ENCODE results near the gene MTRR.

MTRR gene

GRCh38 chr5:7875151-7875550 is 6.2 kb downstream of the MTRR start:
- no peak overlapping the region for H3K56ac ChIP-seq (ENCODE audit: low read length)
- no peak overlapping the region for H3K9ac ChIP-seq (ENCODE audit: low read length)
- H2BK15ac ChIP-seq (replicated peaks; ENCODE audit: low read depth): no peak overlapping the region
- no peak overlapping the region for H2BK5ac ChIP-seq (ENCODE audit: low read length)
- DNase-seq: no peak
- H4K8ac ChIP-seq (ENCODE audit: low read depth, low read length): no peak overlapping the region
- H3K79me1 ChIP-seq (ENCODE audit: low read length): peaks cover 21% of the 10 kb centered on the region
- H3K18ac ChIP-seq (ENCODE audit: low read length): no peak overlapping the region
- H3K4ac ChIP-seq (ENCODE audit: low read depth, low read length): no peak overlapping the region
- peaks cover 8% of the 10 kb centered on the region for H3K36me3 ChIP-seq (ENCODE audit: control insufficient read depth, insufficient read depth, low read length)
- no peak overlapping the region for H2BK120ac ChIP-seq (ENCODE audit: low read depth, low read length)
- H2AK5ac ChIP-seq (ENCODE audit: low read length): no peak overlapping the region
- H3K79me2 ChIP-seq (ENCODE audit: control insufficient read depth, insufficient read depth, low read length): peaks cover 32% of the 10 kb centered on the region
- no peak overlapping the region for H3K27ac ChIP-seq (ENCODE audit: low read depth, low read length)
- no peak overlapping the region for H4K5ac ChIP-seq (ENCODE audit: low read length)
- no peaks in the 10 kb centered on the region for H3K4me1 ChIP-seq (ENCODE audit: control insufficient read depth, low read depth, low read length)
- H3K4me2 ChIP-seq (ENCODE audit: low read length): no peak overlapping the region
- no peak overlapping the region for H3K23ac ChIP-seq (ENCODE audit: low read length)
- H3K27me3 ChIP-seq (ENCODE audit: insufficient read depth, low read length, poor library complexity): no peaks in the 10 kb centered on the region
- H3K4me3 ChIP-seq (ENCODE audit: low read length): no peak overlapping the region
- WGBS (ENCODE audit: extremely low coverage, insufficient coverage, low lambda C conversion rate): no CpG with 5 or more reads among the region's 4 CpGs

- H2BK120ac ChIP-seq (ENCODE audit: low read depth, low read length): no peak overlapping the region
- no peak for DNase-seq
- no peak overlapping the region for H3K4me2 ChIP-seq (ENCODE audit: low read length)
- no peak overlapping the region for H3K27ac ChIP-seq (ENCODE audit: low read depth, low read length)
- no peak overlapping the region for H3K23ac ChIP-seq (ENCODE audit: low read length)
- no peak overlapping the region for H2AK5ac ChIP-seq (ENCODE audit: low read length)
- peaks cover 17% of the 10 kb centered on the region for H3K79me2 ChIP-seq (ENCODE audit: control insufficient read depth, insufficient read depth, low read length)
- H2BK15ac ChIP-seq (replicated peaks; ENCODE audit: low read depth): no peak overlapping the region
- H3K4me3 ChIP-seq (ENCODE audit: low read length): no peak overlapping the region
- no peak overlapping the region for H3K56ac ChIP-seq (ENCODE audit: low read length)
- H3K27me3 ChIP-seq (ENCODE audit: insufficient read depth, low read length, poor library complexity): no peaks in the 10 kb centered on the region
- WGBS (ENCODE audit: extremely low coverage, insufficient coverage, low lambda C conversion rate): no CpG with 5 or more reads among the region's 3 CpGs
- H3K9ac ChIP-seq (ENCODE audit: low read length): no peak overlapping the region
- no peak overlapping the region for H3K4ac ChIP-seq (ENCODE audit: low read depth, low read length)
- H3K36me3 ChIP-seq (ENCODE audit: control insufficient read depth, insufficient read depth, low read length): peaks cover 8% of the 10 kb centered on the region
- H4K8ac ChIP-seq (ENCODE audit: low read depth, low read length): no peak overlapping the region
- H2BK5ac ChIP-seq (ENCODE audit: low read length): no peak overlapping the region
- H3K79me1 ChIP-seq (ENCODE audit: low read length): peaks cover 21% of the 10 kb centered on the region
- no peak overlapping the region for H3K18ac ChIP-seq (ENCODE audit: low read length)
- H3K4me1 ChIP-seq (ENCODE audit: control insufficient read depth, low read depth, low read length): no peaks in the 10 kb centered on the region
- H4K5ac ChIP-seq (ENCODE audit: low read length): no peak overlapping the region
Observed at GRCh38 chr5:7876867-7877266, 7.9 kb downstream of the MTRR start.

DNA sequence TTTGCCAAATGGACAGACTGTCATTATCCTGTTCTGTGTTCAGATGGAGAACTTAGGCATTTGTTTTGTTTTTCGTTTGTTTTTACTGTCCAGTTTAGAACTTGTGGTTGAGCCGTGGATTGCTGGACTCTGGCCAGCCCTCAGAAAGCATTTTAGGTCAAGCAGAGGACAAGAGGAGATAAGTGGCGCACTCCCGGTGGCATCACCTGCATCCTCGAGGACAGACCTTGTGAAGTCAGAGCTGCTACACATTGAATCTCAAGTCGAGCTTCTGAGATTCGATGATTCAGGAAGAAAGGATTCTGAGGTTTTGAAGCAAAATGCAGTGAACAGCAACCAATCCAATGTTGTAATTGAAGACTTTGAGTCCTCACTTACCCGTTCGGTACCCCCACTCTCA is 8.9 kb downstream of the MTRR start:
- Histone ChIP-seq H4K8ac (ENCODE audit: low read depth, low read length) (no peak overlapping the region), H3K56ac (ENCODE audit: low read length) (no peak overlapping the region), H2BK5ac (ENCODE audit: low read length) (no peak overlapping the region), H3K4me1 (ENCODE audit: control insufficient read depth, low read depth, low read length) (no peaks in the 10 kb centered on the region), H2AK5ac (ENCODE audit: low read length) (no peak overlapping the region), H3K18ac (ENCODE audit: low read length) (no peak overlapping the region), H3K4me3 (ENCODE audit: low read length) (no peak overlapping the region), H3K36me3 (ENCODE audit: control insufficient read depth, insufficient read depth, low read length) (peaks cover 8% of the 10 kb centered on the region), H2BK15ac (replicated peaks; ENCODE audit: low read depth) (no peak overlapping the region), H2BK120ac (ENCODE audit: low read depth, low read length) (no peak overlapping the region), H3K9ac (ENCODE audit: low read length) (no peak overlapping the region), H3K4ac (ENCODE audit: low read depth, low read length) (no peak overlapping the region), H3K23ac (ENCODE audit: low read length) (no peak overlapping the region), H3K27ac (ENCODE audit: low read depth, low read length) (no peak overlapping the region), H3K79me1 (ENCODE audit: low read length) (peaks cover 17% of the 10 kb centered on the region), H4K5ac (ENCODE audit: low read length) (no peak overlapping the region), H3K27me3 (ENCODE audit: insufficient read depth, low read length, poor library complexity) (no peaks in the 10 kb centered on the region), H3K79me2 (ENCODE audit: control insufficient read depth, insufficient read depth, low read length) (peaks cover 11% of the 10 kb centered on the region), H3K4me2 (ENCODE audit: low read length) (no peak overlapping the region)
- no peak for DNase-seq
- no CpG with 5 or more reads among the region's 9 CpGs for WGBS (ENCODE audit: extremely low coverage, insufficient coverage, low lambda C conversion rate)

GRCh38 chr5:7878381-7878873 is 9.5 kb downstream of the MTRR start:
- no peak overlapping the region for H4K8ac ChIP-seq (ENCODE audit: low read depth, low read length)
- no peak overlapping the region for H2BK15ac ChIP-seq (replicated peaks; ENCODE audit: low read depth)
- H3K36me3 ChIP-seq (ENCODE audit: control insufficient read depth, insufficient read depth, low read length): peaks cover 8% of the 10 kb centered on the region
- H3K4ac ChIP-seq (ENCODE audit: low read depth, low read length): no peak overlapping the region
- H3K79me2 ChIP-seq (ENCODE audit: control insufficient read depth, insufficient read depth, low read length): peaks cover 6% of the 10 kb centered on the region
- no peak overlapping the region for H3K23ac ChIP-seq (ENCODE audit: low read length)
- no peak overlapping the region for H2BK120ac ChIP-seq (ENCODE audit: low read depth, low read length)
- H2AK5ac ChIP-seq (ENCODE audit: low read length): no peak overlapping the region
- no peak overlapping the region for H3K18ac ChIP-seq (ENCODE audit: low read length)
- no peak overlapping the region for H3K4me2 ChIP-seq (ENCODE audit: low read length)
- H3K4me1 ChIP-seq (ENCODE audit: control insufficient read depth, low read depth, low read length): no peaks in the 10 kb centered on the region
- peaks cover 14% of the 10 kb centered on the region for H3K79me1 ChIP-seq (ENCODE audit: low read length)
- H4K5ac ChIP-seq (ENCODE audit: low read length): no peak overlapping the region
- no peak overlapping the region for H3K9ac ChIP-seq (ENCODE audit: low read length)
- no peaks in the 10 kb centered on the region for H3K27me3 ChIP-seq (ENCODE audit: insufficient read depth, low read length, poor library complexity)
- H3K56ac ChIP-seq (ENCODE audit: low read length): no peak overlapping the region
- no peak overlapping the region for H2BK5ac ChIP-seq (ENCODE audit: low read length)
- DNase-seq: no peak
- H3K27ac ChIP-seq (ENCODE audit: low read depth, low read length): no peak overlapping the region
- no peak overlapping the region for H3K4me3 ChIP-seq (ENCODE audit: low read length)

DNA sequence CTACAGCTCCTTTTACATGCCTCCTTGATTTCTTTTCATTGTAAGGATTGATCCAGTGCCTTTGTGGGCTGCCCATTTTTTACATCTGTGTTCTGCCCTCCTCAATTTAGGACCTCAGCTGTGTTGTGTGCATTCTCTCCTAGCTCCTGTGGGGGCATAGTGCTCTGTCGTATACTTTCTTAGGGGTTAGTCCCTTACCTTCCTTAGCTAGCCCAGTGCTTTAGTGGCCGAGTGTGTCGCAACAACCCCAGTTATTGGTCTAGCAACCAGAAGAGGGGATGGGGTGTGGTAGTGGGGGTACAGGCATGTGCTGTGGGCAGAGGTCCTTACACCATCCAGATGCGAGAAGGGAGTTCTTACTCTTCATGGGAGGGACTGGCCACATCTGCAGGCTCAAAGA is 12.1 kb downstream of the MTRR start:
- Histone ChIP-seq H3K4ac (ENCODE audit: low read depth, low read length) (no peak overlapping the region), H3K4me3 (ENCODE audit: low read length) (no peak overlapping the region), H3K4me2 (ENCODE audit: low read length) (no peak overlapping the region), H3K27ac (ENCODE audit: low read depth, low read length) (no peak overlapping the region), H2AK5ac (ENCODE audit: low read length) (no peak overlapping the region), H3K4me1 (ENCODE audit: control insufficient read depth, low read depth, low read length) (no peaks in the 10 kb centered on the region), H3K18ac (ENCODE audit: low read length) (no peak overlapping the region), H2BK5ac (ENCODE audit: low read length) (no peak overlapping the region), H3K27me3 (ENCODE audit: insufficient read depth, low read length, poor library complexity) (no peaks in the 10 kb centered on the region), H3K9ac (ENCODE audit: low read length) (no peak overlapping the region), H2BK120ac (ENCODE audit: low read depth, low read length) (no peak overlapping the region), H2BK15ac (replicated peaks; ENCODE audit: low read depth) (no peak overlapping the region), H4K5ac (ENCODE audit: low read length) (no peak overlapping the region), H3K79me2 (ENCODE audit: control insufficient read depth, insufficient read depth, low read length) (no peaks in the 10 kb centered on the region), H4K8ac (ENCODE audit: low read depth, low read length) (no peak overlapping the region), H3K79me1 (ENCODE audit: low read length) (peaks cover 10% of the 10 kb centered on the region), H3K23ac (ENCODE audit: low read length) (no peak overlapping the region), H3K36me3 (ENCODE audit: control insufficient read depth, insufficient read depth, low read length) (peaks cover 8% of the 10 kb centered on the region), H3K56ac (ENCODE audit: low read length) (no peak overlapping the region)
- WGBS (ENCODE audit: extremely low coverage, insufficient coverage, low lambda C conversion rate): no CpG with 5 or more reads among the region's 4 CpGs
- peak; percentile 32 for DNase-seq

- H3K27me3 ChIP-seq (ENCODE audit: insufficient read depth, low read length, poor library complexity): no peaks in the 10 kb centered on the region
- no peak overlapping the region for H2BK15ac ChIP-seq (replicated peaks; ENCODE audit: low read depth)
- WGBS (ENCODE audit: extremely low coverage, insufficient coverage, low lambda C conversion rate): no CpG with 5 or more reads among the region's 2 CpGs
- H4K5ac ChIP-seq (ENCODE audit: low read length): no peak overlapping the region
- no peak overlapping the region for H3K27ac ChIP-seq (ENCODE audit: low read depth, low read length)
- no peak overlapping the region for H3K23ac ChIP-seq (ENCODE audit: low read length)
- no peak overlapping the region for H3K56ac ChIP-seq (ENCODE audit: low read length)
- H3K4me3 ChIP-seq (ENCODE audit: low read length): no peak overlapping the region
- no peak for DNase-seq
- H2BK120ac ChIP-seq (ENCODE audit: low read depth, low read length): no peak overlapping the region
- H3K9ac ChIP-seq (ENCODE audit: low read length): no peak overlapping the region
- no peak overlapping the region for H4K8ac ChIP-seq (ENCODE audit: low read depth, low read length)
- no peak overlapping the region for H3K4ac ChIP-seq (ENCODE audit: low read depth, low read length)
- H3K4me1 ChIP-seq (ENCODE audit: control insufficient read depth, low read depth, low read length): no peaks in the 10 kb centered on the region
- no peak overlapping the region for H2BK5ac ChIP-seq (ENCODE audit: low read length)
- no peaks in the 10 kb centered on the region for H3K79me2 ChIP-seq (ENCODE audit: control insufficient read depth, insufficient read depth, low read length)
- H3K18ac ChIP-seq (ENCODE audit: low read length): no peak overlapping the region
- peaks cover 8% of the 10 kb centered on the region for H3K79me1 ChIP-seq (ENCODE audit: low read length)
- H2AK5ac ChIP-seq (ENCODE audit: low read length): no peak overlapping the region
- peaks cover 8% of the 10 kb centered on the region for H3K36me3 ChIP-seq (ENCODE audit: control insufficient read depth, insufficient read depth, low read length)
- no peak overlapping the region for H3K4me2 ChIP-seq (ENCODE audit: low read length)
Observed at GRCh38 chr5:7881816-7882215, 12.9 kb downstream of the MTRR start.

Data from mesendoderm (in vitro differentiated cells).